Activated T-helper 1 cell treated with anti-CD3 and anti-CD28 coated beads, Interleukin-2, amount 50 U/mL, for 16 hours (primary cell): ENCODE data around the gene GPSM1.
A peak's percentile ranks its signal among the peaks of the same experiment; 100 is the strongest.
"Not testable (repeated sequence)": the region's sequence is repeated elsewhere in the genome, so short reads cannot be mapped to it uniquely, and the experiment has no call there.

Experiments
- DNase-seq, 2 donors: peaks; one replicate each; pipeline ENCODE4 v3.0.0-alpha.2; 2020; ENCODE audit warnings: low read depth in 1 of 2, low spot score in 1 of 2

Gene GPSM1

DNA sequence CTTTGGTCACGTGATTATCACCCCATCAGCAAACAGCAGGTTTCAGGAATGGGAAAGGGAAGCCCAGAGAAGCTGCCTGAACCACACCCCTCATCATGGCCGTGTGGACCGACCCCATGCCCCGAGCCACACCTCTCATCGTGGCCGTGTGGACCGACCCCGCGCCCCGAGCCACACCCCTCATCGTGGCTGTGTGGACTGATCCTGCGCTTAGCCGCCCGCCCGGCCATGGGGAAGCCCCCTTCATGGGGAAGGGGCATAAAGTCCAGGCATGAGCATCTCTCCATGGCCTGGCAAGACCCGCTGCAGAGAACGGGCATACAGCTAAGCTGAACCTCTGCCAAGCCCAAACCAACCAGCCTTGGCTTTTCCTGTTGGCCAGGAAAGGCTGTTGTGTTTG is 66.2 kb downstream of the GPSM1 start:
- no peak for DNase-seq

DNA sequence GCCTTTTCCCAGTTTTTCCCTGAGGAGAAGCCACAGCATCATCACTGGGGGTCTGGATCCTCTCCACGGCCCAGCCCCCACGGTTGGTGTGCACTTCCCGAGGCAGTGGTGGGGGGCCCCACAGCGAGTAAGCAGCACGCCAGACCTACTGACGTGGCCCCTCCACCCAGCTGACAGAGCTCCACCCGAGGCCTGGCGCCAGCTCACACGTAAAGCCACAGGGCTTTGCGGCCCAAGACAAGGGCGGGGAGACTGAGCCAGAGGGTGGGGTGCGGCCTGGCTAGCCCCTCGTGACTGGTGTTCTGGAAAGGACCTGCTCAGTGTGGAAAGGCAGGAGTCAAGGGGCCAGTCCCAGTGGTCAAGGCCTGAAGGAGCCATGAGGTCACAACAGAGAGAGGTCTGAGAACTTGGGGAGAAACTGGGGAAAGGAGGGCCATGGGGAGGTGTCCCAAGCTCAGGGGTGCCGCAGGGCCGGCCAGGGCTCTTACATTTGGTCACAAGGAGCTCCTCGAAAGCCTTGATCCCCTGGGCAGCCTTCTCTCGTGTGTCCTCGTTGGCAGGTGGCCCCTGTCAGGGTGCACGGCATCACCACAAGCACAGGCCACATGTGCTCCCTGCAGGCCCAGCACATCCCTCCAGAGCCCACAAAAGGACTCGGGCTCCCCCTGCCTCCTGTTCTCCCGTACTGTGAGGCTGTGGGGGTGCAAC is 67.1 kb downstream of the GPSM1 start:
- DNase-seq = no peak

DNA sequence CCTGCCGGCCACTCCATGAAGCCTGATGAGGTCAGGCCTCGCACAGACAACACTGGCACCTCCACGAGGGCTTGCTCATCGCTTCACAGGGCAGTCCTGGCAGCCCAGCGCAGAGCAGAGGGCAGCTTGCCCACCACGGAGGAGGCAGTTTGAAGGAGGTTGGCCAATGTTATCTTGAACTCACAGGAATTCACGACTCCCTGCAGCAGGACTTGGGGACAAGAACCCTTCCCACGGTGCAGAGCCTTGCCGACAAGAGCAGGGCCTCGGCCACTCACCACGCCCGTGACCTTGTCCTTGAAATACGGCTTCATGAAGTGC is 67.6 kb downstream of the GPSM1 start:
- DNase-seq = no peak

GRCh38 chr9:136395345-136396218 is 68.2 kb downstream of the GPSM1 start:
- DNase-seq = no peak

- DNase-seq = no peak
These were observed 68.8 kb downstream of the GPSM1 start for GRCh38 chr9:136396219-136396515.

DNA sequence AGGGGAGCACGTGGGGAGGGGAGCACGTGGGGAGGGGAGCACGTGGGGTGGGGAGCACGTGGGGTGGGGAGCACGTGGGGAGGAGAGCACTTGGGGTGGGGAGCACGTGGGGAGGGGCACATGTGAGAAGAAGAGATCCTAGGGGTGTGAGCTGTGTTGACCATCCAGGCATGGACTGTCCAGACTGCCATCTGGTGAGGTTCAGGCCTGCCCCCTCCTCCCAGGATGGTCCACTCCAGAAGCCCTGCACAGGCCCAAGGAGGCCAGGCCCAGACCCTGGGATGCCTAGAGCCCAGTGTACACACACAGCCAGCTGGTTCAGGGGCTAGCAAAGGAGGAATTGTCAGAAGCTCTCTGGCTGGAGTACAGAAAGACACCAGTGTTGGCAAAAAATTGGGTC is 70.3 kb downstream of the GPSM1 start:
- DNase-seq = no peak

DNA sequence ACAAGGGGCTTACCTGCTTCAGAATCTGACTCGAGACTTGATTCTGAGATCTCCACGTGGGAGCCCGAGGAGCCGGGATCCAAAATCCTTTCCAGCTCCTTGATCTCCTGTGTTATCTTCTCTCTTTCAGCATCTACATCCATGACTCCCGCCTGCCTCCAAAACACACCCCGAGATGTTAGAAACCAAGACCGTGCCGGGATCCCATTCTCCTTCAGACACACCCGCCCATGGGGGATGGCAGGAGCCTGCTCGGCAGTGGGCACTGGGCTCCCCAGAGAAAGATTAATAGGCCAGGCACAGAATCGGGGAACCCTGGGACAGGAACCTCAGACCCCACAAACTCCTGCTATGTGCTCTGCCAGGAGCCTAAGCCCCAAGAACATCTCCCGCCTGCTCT is 70.9 kb downstream of the GPSM1 start:
- DNase-seq = no peak

DNA sequence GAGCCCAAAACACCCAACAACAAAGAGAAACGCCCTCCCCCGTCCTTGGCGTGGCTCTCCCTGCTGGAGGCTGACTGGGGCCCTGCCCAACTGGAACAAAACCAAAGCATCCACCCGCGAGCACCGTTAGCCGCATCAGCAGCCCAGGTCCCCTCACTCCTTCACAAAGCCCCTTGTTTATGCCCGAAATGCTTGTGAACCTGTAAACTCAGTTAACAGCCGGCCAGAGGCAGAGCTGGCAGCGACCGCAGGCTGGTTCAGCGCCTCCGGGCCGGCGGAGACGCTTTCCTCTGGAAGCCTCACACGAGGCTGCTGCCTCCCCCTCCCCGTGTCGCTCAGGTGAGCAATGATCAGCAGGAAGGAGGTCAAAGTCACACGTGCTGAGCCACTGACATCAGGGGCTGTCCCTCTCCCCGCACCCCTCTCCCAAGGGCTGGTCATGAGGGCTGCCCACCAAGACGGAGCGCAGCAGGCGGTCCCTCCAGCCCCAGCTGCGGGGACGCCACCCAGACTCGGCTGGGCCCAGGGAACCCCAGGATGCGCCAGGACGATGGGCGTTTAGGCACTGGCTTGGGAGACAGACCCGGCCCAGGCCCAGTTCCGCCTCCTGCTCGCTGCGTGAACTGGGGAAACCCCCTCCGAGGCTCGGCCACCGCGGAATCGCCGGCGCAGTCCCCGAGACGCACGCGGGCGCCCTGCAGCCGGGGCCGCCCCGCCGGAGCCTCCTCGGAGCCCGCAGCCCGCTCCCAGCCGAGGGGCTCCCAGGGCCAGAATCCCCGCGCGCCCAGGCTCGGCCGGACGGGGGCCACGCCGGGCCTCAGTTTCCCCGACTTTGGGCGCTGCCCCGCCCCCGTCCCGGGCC is 72.1 kb downstream of the GPSM1 start:
- DNase-seq = peak in 1 of 2 donors; percentile 25

DNA sequence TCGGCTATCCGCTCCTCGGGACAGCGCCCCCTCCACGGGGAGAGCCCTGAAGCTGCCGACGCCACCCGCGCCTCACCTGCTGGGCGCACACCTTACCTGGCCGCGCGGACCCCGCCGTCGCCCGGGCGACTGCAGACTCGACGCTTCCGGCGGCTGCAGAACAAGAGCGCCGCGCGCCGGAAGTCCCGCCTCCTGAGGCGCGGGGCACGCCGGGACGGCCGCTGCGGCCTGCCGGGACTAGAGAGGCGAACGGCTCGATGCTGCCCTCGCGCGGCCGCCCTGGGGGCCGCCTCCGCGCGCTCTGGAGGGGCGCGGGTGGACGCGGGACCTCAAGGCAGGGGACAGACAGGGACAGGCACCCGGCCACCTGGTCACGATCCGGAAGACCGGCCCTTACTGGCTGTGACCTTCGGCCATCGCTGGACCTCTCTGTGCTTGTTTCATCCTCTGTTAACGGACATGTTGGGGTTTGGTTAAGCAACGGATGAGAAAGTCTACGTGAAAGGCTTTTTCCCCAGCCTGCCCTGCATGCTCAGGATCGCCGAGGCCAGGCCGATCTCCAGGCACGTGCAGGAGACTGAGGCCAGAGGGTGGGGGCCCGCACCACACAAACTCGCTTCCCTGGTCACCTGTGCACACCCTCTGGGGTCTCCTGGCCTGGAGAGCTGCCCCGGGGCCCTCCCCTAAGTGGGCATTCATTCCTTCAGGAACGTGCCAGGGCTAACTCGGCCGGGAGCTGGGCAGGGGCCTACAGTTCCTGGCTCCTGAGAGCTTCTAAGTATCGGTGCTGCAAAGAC is 72.9 kb downstream of the GPSM1 start, which contains the start of gene SNAPC4:
TSS of gene SNAPC4 (minus strand) at position 133 of the 797 bp plus-strand sequence. CDS start 1,742 bp downstream, outside the sequence.
- DNase-seq = peak; percentile 73 to 83

DNA sequence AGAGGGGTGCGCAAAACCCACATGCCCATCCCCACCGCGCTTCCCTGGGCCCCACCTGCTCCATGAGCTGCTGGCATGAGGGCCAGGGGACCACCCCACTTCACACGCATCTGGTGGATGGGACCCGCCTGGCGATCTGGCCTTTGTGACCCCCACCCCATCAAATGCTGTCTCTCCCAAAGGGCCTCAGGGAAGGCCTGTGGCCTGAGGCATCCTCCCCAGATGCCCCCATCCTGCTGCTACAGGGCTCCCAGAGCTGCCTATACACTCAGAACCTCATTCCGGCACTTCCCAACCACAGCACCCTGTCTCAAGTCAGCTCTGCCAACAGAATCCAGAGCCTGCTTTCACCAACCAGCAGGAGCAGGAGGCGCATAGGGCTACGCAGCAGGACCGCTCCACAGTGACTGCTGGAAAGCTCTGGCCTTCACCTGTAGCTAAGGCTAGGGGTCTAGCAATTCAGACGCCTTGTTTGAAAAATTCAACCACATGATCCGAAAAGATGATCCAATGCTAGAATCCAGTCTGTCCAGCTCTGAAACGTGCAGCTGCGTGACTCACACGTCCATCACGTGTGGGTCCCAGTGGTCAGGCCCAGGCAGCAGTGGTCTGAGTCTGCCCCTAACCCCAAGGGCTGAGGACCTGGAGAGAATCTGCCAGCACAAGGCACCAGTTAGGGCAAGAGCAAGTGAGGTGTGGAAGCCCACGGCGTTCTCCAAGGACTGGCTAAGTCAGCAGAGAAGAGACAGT is 74.0 kb downstream of the GPSM1 start:
- no peak for DNase-seq

- no peak for DNase-seq
These were observed 74.7 kb downstream of the GPSM1 start for GRCh38 chr9:136402067-136402466.

- peak; percentile 35 to 66 for DNase-seq
These were observed 76.2 kb downstream of the GPSM1 start for GRCh38 chr9:136403538-136403914.

GRCh38 chr9:136403915-136404800 is 76.8 kb downstream of the GPSM1 start:
- no peak for DNase-seq

- no peak for DNase-seq
These were observed 77.4 kb downstream of the GPSM1 start for GRCh38 chr9:136404801-136405136.

GRCh38 chr9:136405481-136405880 is 78.1 kb downstream of the GPSM1 start:
- no peak for DNase-seq

- not testable (repeated sequence) for DNase-seq
These were observed 78.6 kb downstream of the GPSM1 start for GRCh38 chr9:136405904-136406303.

DNA sequence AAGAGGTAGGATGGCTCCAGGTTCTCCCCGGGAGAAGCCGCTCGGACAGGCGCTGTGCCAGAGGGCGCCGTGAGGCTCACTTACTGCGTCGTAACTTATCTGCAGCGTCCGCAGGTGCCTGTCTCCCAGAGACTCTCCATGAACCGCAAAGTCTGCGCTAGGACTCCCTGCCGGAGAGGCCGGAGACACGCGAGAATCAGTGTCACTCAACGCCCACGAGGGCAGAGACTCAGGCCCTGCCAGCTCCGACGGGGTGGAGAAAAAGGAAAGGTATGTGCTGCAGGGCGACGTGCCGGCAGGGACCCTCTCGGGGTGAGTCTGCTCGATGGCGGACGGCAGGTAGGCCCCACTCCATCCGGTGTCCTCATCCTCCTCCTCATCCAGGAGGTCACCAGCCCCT is 79.7 kb downstream of the GPSM1 start:
- not testable (repeated sequence) for DNase-seq

GRCh38 chr9:136407911-136408310 is 80.6 kb downstream of the GPSM1 start:
- DNase-seq = no peak
